Activated naive CD4-positive, alpha-beta T cell treated with Interleukin-2 at 50 U/mL for 16 hours (primary cell): Measurements from ENCODE around the gene GPR135.

Experiments used
- DNase-seq: peaks from one replicate; pipeline ENCODE4 v3.0.0-alpha.2; 2020

The GPR135 gene

GRCh38 chr14:59422069-59422881 lies 42.9 kb downstream of the GPR135 start:
- no peak for DNase-seq

- no peak for DNase-seq
Observed at GRCh38 chr14:59419303-59419702, 45.9 kb downstream of the GPR135 start.

DNA sequence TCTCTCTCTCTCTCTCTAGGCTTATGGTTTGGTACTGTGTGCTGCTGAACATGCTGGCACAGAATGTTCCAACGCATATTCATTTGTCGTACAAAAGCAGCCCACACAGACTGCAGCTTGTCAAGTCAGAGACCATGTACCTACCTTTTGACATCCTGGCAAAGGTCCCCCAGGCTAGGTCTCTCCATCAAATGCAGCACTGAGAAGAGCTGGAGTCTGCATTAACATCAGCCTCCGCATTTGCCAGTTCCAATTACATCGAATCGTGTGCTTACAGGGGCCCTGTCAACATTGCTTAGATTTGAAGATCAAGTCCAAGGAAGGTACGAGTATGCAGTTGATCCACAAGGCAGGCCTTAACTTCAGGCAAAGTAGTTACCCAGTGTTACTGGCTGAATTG lies 47.9 kb downstream of the GPR135 start:
- no peak for DNase-seq

DNA sequence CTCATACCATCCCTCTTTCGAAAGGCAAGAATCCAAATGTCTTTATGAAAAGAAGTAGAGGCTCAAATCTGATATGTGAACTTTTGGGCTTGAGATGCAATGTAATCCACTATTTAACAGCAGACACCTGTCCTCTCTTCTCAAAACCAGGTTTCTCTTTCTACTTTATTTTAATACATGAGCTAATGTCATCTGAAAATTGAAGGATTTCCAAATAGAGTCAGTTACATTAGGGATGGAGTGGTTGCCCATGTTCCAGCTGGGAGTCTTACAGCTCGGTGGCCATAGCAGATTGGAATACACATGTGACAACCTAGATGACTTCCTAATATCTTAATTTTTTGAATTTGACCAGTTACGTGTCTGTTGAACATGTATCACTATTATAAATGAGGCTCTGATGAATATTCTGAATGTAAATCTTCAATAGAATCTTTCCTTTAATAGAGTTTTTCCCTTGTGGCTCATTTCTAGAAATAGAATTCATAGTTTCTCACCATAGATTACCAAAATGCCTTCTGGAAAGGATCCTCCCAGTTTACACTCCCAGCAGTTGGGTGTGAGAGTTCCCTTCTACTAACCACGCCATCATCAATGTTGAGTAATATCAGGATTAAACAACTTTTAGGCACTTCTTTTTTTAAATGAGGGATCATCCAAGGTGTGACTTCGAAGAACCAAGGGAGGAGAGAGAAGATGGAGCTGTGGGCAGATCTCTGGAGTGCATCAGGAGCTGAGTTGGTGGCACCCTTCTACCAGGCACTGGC lies 49.2 kb downstream of the GPR135 start:
- DNase-seq: no peak
